ENCODE data around the gene SLC19A2. TPM values are rescaled to one million over a fixed set of nuclear protein-coding genes. Genes with fewer than 3 reads are reported as not detected.
A peak's percentile ranks its signal among the peaks of the same experiment; 100 is the strongest.

SLC19A2 gene
- total and polyA plus RNA-seq, 2 of the 13 experiments (the other 11 are each of a cell fraction or from before 2014, with no cell fraction given), result 30.4 to 56.0 TPM

- TF ChIP-seq SNAPC4 (CRISPR knock-in tag; IDR thresholded peaks at IDR 0.05), result no peak
- TF ChIP-seq, protein P1, sequence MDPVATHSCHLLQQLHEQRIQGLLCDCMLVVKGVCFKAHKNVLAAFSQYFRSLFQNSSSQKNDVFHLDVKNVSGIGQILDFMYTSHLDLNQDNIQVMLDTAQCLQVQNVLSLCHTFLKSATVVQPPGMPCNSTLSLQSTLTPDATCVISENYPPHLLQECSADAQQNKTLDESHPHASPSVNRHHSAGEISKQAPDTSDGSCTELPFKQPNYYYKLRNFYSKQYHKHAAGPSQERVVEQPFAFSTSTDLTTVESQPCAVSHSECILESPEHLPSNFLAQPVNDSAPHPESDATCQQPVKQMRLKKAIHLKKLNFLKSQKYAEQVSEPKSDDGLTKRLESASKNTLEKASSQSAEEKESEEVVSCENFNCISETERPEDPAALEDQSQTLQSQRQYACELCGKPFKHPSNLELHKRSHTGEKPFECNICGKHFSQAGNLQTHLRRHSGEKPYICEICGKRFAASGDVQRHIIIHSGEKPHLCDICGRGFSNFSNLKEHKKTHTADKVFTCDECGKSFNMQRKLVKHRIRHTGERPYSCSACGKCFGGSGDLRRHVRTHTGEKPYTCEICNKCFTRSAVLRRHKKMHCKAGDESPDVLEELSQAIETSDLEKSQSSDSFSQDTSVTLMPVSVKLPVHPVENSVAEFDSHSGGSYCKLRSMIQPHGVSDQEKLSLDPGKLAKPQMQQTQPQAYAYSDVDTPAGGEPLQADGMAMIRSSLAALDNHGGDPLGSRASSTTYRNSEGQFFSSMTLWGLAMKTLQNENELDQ (CRISPR knock-in tag; IDR thresholded peaks at IDR 0.05; ENCODE audit: borderline replicate concordance), result no peak
- TF ChIP-seq SETDB1 (CRISPR knock-in tag; IDR thresholded peaks at IDR 0.05; ENCODE audit: borderline replicate concordance), result no peak
- TF ChIP-seq IRF9 (CRISPR knock-in tag; IDR thresholded peaks at IDR 0.05; ENCODE audit: borderline replicate concordance), result no peak
- TF ChIP-seq HBP1 (CRISPR knock-in tag; IDR thresholded peaks at IDR 0.05; ENCODE audit: low read depth), result no peak
- TF ChIP-seq STAG1 (CRISPR knock-in tag; IDR thresholded peaks at IDR 0.05), result peak; percentile 28
- TF ChIP-seq FOXC1 (CRISPR knock-in tag; IDR thresholded peaks at IDR 0.05; ENCODE audit: borderline replicate concordance), result 0 out of 2 replicates have a peak, but pooled peaks have one; percentile 32
- TF ChIP-seq POLR2AphosphoS2 (IDR thresholded peaks at IDR 0.05; ENCODE audit: low read depth, low read length), result no peak
- no peak for TF ChIP-seq NKX3-1 (CRISPR knock-in tag; IDR thresholded peaks at IDR 0.05)
- no peak for TF ChIP-seq ZNF564 (CRISPR knock-in tag; IDR thresholded peaks at IDR 0.05)
- no peak for TF ChIP-seq NFAT5 (CRISPR knock-in tag; IDR thresholded peaks at IDR 0.05)
- TF ChIP-seq ZNF282 (IDR thresholded peaks at IDR 0.05; ENCODE audit: partially characterized antibody), result no peak
Observed at GRCh38 chr1:169460191-169460833, 25.4 kb downstream of the SLC19A2 start (continued).

Data from HepG2 (cell line).